HG02938 (cell line): ENCODE results near the gene AFP.

Experiments
- ATAC-seq: cut with Tn5 transposase; IDR thresholded peaks from one replicate; pipeline ENCODE4 v1.9.1; 2021; ENCODE audit warnings: mild to moderate bottlenecking, moderate library complexity; ENCODE audit not compliant: unreplicated experiment

Gene AFP

DNA sequence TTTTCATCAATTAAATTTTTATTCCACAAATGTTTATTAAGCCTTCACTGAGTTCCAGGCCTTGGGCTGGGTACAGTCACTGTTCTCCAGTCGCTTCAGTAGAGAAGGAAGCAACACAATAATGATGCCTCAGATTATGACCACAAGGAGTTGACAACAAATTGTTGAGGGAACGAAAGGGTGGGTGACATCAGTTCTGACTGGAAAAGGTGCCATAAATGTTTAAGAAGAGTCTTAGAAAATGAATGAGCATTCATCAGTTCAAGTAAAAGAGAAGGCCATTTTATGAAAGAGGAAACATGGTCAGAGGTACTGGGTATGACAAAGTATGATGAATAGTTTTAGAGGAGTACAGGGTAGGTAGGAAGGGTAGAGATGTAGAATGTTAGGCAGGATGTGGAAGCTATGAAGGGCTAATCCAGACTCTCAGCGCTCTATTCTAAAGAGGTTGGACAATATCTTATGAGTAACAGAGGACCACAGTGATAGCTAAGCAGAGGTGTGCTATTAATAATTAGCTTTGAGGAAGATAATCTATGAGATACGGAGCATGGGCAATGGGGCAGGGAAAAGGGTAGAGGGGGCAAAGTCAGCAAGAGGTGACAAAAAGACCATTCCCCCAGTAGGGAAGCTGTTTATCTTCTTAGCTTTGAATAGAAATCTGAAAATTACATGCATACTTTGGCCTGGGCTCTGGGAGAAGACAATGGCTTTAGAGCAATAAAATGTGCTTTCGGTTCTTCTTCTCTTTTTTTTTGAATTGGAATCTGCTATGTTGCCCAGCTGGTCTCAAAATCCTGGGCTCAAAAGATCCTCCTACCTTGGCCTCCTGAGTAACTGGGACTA, 20.4 kb downstream of the AFP start:
- ATAC-seq = no peak

DNA sequence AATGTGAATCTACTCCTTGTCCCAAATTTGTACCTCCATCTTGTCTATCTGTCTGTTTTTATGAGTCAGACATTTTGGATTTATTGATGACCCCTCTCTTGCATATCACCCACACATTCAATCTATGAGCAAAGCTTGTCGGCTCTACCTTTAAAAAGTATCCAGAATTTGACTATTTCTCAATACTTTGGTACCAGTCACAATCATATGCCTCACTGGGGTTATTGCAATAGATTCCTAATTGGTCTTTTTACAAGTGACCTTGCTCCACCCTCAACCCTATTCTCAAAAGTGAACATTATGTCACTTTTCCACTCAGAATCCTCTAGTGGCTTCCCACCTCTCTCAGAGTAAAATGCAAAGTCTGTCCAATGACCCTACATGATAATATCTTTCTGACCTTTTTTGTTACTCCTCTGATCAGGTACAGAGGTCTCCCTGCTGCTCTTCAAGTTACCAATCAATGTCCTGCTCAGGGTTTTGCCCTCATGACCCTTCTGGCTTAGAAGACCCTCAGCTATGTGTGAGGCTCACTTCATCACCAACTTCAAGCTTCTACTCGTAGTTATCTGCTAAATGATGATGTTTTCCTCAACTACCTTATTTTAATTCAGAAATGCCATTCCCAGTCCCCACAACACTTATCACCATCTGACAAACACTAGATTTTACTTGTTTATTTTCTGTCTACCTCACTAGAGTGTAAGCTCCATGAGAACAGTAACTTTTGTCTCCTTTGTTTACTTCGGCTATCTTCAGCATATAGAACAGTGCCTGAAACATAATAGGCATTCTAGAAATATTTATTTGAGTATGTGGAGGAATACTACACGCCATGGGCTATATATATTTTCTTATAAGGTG, 22.4 kb downstream of the AFP start:
- no peak for ATAC-seq

DNA sequence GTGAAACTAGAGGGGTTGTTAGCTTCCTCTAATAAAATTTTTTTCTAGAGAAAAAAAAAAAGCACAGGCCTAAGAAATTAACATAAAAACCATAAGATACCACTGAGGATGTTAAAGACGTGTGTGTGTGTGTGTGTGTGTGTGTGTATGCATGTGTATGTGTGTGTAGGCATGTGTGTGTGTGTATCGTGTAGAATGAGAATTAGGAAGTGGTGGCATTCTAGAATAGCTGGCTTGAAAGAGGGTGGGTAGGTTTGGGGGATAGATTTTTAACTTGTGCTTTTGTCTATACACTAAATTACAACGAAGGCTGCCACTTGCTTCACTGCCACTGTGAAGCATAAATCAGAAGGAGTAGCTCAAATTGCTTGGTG, 23.0 kb downstream of the AFP start:
- ATAC-seq = no peak

DNA sequence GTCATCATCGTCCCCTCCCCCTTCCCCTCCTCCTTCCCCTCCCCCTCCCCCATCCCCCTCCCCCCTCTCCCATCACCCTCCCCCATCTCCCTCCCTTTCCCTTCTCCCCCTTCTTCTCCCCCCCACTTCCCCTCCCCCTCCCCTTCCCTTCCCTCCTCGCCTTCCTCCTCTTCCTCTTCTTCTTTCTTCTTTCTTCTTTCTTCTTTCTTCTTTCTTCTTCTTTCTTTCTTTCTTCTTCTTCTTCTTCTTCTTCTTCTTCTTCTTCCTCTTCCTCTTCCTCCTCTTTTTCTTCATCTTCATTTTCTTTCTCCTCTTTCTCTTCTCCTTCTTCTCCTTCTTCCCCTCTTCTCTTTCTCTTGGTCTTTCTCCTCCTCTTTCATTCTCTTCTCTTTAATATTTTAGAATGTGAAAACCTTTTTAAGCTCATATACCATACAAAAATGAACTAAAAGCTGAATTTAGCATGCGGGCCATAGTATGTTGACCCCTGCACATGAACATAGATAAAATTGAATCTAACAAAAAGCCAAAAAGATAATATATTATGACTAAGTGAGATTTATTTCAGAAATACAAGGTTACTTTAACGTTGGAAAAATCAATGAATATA, 25.0 kb downstream of the AFP start:
- no peak for ATAC-seq

DNA sequence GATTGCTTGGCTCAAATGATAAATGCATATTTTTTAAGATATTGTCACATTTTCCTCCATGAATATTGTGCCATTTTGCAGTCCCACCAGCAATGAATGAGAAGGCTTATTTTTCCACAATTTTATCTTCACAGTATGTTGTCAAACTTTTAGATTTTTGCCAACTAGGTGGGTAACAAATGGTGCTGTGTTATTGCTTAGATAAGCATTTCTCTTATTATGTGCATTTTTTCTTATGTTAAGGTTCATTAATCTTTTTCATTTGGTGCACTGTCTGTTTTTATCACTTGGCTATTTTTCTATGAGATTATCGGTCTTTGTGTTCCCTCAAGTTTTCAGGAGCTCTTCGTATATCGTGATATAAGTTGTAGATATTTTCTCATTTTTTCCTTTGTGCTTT, 32.1 kb downstream of the AFP start:
- no peak for ATAC-seq

DNA sequence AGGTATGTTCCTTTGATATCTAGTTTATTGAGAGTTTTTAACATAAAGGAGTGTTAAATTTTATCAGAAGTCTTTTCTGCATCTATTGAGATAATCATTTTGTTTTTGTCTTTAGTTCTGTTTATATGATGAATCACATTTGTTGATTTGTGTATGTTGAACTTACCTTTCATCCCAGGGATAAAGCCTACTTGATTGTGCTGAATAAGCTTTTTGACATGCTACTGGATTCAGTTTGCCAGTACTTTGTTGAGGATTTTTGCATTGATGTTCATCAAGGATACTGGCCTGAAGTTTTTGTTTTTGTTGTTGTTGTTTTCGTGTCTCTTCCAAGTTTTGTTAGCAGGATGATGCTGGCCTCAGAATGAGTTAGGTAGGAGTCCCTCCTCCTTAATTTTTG, 34.7 kb downstream of the AFP start:
- ATAC-seq = no peak

DNA sequence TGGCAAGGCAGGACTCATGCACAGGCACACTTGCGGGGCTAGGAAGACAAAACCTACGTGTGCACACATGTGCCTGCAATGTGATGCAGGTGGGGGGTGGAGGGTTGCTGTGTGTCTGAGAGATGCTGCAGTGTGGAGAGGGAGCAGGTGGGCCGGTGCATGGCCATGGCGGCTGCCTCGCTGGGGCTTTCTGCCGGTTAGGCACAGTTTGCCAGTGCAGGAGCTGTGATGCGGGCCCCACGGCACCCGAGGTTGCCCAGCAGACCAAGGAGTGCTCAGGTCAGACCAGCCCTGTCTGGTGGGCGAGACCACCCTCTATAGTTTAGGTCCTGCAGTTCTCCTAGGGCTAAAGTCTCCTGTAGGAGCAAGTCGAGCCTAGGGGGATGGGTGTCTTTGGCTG, 41.2 kb downstream of the AFP start:
- ATAC-seq = no peak

DNA sequence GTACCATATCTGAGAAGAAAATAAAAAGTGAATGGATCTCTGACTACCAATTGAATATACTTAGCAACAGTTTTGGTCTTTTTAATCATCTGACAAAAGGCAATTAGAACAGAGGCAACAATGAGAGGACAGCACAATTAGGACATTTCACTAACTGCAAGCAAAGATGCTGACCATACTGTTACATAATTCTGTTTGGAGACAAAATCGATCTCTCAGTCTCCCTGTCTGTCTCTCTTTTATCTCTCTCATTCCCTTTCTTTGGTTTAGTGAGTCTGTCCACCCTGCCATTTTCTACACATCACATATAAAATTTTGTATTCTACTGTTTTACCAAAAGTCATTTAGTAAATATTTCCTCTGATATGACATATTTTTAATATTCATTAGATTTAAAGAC, 43.3 kb downstream of the AFP start:
- no peak for ATAC-seq

DNA sequence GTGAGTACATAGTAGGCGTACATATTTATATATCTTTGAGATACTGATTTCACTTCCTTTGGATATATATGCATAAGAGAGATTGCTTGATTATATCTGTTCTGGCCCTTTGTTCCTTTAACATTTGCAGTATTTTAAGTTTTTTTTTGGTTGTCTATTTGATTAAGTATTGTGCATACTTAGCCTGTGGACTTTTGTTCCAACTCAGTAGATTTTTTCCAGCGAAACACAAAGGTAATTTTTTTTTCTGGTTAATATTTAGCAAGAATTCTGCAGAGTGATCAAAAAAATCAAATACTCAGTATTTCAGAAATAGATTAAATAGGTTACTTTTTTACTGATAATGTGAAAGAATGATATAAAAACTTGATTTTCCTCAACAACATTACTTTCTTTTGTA, 45.3 kb downstream of the AFP start, which contains the start of gene AFM:
TSS of gene AFM (plus strand) at position 388 of the 400 bp plus-strand sequence. CDS start 31 bp downstream, outside the sequence.
- no peak for ATAC-seq

DNA sequence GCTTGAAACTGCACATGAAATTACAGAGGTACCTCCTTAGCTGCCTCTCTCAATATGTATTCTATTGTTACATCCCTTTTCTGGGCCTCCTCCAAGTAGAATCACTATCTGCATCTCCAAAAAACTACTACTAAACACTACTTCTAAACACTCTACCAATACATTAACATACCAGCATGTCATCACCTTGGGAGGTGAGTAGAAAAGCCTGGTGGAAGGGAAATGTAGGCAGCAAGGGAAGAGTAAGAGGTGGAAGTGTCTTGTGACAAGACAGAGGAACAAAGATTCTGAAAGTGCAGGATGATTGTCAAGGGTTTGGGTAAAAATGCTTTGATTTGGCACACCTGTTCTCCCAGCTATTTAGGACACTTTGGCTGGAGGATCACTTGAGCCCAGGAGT, 49.1 kb downstream of the AFP start:
- no peak for ATAC-seq

DNA sequence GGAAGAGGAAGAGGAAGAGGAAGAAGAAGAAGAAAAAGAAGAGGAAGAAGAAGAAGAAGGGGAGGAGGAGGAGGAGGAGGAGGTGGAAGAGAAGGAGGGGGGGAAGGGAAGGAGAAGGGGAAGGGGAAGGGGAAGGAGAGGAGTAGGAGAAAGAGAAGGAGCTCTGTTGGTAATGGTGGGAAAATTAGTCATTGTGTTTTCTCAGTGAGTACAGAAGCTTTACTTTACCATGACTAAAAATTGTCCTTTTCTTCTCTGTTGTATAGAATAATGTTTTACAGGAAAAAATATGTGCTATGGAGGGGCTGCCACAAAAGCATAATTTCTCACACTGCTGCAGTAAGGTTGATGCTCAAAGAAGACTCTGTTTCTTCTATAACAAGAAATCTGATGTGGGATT, 49.6 kb downstream of the AFP start:
- no peak for ATAC-seq

DNA sequence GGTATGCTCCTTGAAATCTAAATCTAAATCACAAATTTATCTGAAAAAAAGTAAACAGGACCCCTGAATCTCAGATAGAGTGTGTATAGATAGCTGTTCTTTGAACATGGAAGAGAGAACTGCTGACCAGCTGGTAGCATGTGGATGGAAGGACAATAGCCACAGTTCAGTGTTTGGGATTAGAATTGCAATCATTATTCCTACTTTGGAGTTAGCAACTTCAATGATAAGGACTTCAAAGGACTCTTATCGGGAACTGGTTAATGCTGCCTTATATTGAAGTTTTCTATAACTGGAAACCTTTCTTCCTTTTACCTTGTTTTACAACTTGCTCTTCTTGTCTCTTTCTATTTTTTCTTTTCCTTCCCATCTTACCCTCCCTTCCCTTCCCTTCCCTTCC, 50.5 kb downstream of the AFP start:
- ATAC-seq = no peak

DNA sequence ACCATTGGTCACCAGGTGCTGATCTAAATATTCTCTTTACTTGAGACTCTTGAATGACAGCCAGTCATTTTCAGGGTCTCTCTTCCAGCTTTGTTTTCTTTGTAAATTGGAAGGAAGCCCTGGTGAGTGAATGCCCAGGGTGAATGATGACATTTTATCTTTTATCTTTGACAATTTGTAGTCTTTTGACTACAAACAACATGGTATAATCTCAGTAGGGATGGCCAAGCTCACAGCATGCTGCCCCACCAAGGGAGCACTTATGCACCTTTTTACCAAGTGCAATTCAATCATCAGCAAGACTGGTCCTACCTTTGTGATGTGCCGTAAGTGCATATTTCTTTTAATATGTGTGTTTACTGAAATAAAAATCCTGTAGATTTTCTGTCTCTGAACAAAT, 51.2 kb downstream of the AFP start:
- ATAC-seq = no peak

DNA sequence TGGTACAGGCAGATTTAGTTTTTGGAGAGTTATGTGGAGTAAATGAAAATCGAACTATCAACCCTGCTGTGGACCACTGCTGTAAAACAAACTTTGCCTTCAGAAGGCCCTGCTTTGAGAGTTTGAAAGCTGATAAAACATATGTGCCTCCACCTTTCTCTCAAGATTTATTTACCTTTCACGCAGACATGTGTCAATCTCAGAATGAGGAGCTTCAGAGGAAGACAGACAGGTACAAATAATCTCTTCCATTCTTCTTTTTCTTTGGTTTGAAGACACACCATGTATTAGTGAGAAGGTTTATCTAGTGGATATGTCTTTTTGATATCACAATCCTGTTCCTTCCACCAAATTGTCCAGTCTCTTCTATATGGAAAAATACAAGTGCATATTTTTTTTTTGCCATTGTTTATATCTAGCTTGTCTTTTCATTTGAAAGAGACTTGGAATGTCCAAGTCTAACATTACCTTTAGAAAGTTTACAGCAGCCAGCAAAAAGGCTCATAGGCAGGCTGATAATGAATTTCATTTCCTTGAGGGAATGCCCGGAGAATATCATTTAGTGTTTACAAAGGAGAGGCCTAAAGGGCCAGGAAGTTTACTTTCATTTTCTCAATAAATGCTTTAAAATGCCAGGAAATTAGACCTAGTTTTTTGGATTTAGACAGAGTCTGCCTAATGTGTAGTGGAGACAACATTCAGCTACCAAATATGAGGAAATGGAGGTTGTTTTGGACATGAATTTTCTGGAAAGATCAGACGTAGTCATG, 64.2 kb downstream of the AFP start:
- ATAC-seq = no peak

DNA sequence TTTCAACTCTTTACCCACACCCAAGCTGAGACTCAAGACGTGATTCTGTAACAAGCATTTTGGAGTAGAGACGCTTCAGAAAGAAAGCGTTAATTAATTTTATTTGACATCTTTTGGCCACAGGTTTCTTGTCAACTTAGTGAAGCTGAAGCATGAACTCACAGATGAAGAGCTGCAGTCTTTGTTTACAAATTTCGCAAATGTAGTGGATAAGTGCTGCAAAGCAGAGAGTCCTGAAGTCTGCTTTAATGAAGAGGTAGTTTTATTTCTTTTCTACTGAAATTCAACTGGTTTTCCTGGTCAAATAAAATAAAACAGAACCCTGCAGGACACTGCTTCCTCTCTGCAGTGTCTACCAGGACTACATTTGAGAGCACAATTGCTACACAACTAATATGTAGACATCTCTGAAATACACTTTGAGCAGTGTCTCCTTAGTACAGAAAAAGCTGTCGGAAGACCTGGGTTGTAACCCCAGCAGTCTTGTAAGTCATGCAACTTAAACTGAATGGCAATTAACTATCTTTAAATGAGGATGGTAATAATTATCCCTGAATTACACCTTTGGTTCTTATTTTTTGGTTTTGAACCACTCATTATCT, 65.7 kb downstream of the AFP start:
- ATAC-seq = no peak

DNA sequence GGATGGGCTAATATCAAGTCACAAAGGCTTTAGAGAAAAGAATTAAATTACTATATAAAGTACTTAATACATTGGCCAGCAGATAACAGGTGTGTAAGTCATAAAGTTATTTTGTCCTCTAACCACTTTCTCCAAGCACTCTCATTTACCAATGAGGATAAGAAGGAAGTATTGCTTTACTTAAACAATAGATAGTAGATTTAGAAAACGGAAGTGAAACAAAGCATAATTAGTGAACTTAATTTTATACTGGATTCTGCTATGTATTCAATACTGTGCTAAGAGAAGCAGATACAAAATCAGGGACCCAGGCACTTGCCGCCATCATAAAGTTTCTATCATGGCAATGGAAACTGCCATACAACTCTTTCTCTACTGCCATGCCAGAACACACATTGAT, 69.5 kb downstream of the AFP start:
- no peak for ATAC-seq
